HCT116 (cell line): ENCODE results near the gene LEMD1. TPM values are rescaled to one million over a fixed set of nuclear protein-coding genes. Genes with fewer than 3 reads are reported as not detected.

Experiments used
- ATAC-seq: fragments of 200-7000 bp; cut with Tn5 transposase; 2 replicates; pipeline ENCODE4 v1.9.1; 2020; ENCODE audit warnings: mild to moderate bottlenecking, moderate library complexity
- BruUV-seq: library from RNA; stranded (reverse); fragments of 400-500 nt; replicated peaks from 2 replicates; lab custom pipeline; 2021; lab: Mats Ljungman, UMichigan
- CTCF ChIA-PET: fragments of 300-600 bp; sonication (Branson Sonifier 250); formaldehyde crosslinking; loops from one replicate; lab custom pipeline; 2021; ENCODE audit warnings: antibody characterized with exemption; lab: Charles Lee
- POLR2A ChIA-PET: fragments of 300-600, 350-600 bp; sonication (Branson Sonifier 250); formaldehyde crosslinking; loops from one replicate; lab custom pipeline; 2021; ENCODE audit warnings: antibody characterized with exemption; lab: Charles Lee
- RAD21 ChIA-PET, 2 experiments: fragments of 300-600 bp; sonication (Branson Sonifier 250); formaldehyde crosslinking; loops; one replicate each; lab custom pipeline; 2023; ENCODE audit warnings: low total read pairs in 2 of 2; ENCODE audit not compliant: uncharacterized antibody in 2 of 2, unreplicated experiment in 2 of 2, low non-redundant PET in 1 of 2; lab: Charles Lee
- DNase-seq: peaks from one replicate; pipeline ENCODE4 v3.0.0-alpha.2; 2010; ENCODE audit warnings: low read depth, low spot score
- H2AFZ ChIP-seq: fragments of 200-600 bp; shearing (Covaris generic), sonication (generic); 2 replicates; pipeline ENCODE4 v1.6.1; 2017; ENCODE audit warnings: low read depth, mixed run types, mixed read lengths, antibody characterized with exemption, low read length; ENCODE audit not compliant: poor library complexity, severe bottlenecking
- H3K27ac ChIP-seq: 2 replicates; pipeline ENCODE4 v1.5.1; 2012; ENCODE audit warnings: low read depth, low read length
- H3K27me3 ChIP-seq: fragments of 200-600 bp; sonication (generic); 2 replicates; pipeline ENCODE4 v1.6.1; 2016; ENCODE audit warnings: mixed run types, low read length, mixed read lengths; ENCODE audit not compliant: insufficient read depth
- H3K36me3 ChIP-seq, 2 experiments: fragments of 200-500 bp in 1 of 2; fragments of 200-600 bp in 1 of 2; sonication (Bioruptor generic) in 1 of 2; sonication (generic) in 1 of 2; 2 replicates each; pipeline versions ENCODE4 v1.5.1 to v1.6.1; 2014 to 2016; ENCODE audit warnings: low read length in 2 of 2, inconsistent platforms in 1 of 2, mixed read lengths in 1 of 2, mixed run types in 1 of 2; ENCODE audit not compliant: insufficient read depth in 2 of 2, control insufficient read depth in 1 of 2
- H3K4me1 ChIP-seq, 2 experiments: fragments of 200-600 bp in 1 of 2; sonication (generic) in 1 of 2; 2 replicates each; pipeline versions ENCODE4 v1.5.1 to v1.6.1; 2012 to 2017; ENCODE audit warnings: low read length in 2 of 2, inconsistent platforms in 1 of 2, mild to moderate bottlenecking in 1 of 2, mixed read lengths in 1 of 2, mixed run types in 1 of 2, moderate library complexity in 1 of 2; ENCODE audit not compliant: insufficient read depth in 2 of 2, control insufficient read depth in 1 of 2
- H3K4me2 ChIP-seq: fragments of 200-600 bp; sonication (generic); 2 replicates; pipeline ENCODE4 v1.6.1; 2017; ENCODE audit warnings: mixed run types, low read length, mixed read lengths
- H3K4me3 ChIP-seq, 2 experiments: fragments of 200-600 bp in 1 of 2; sonication (generic) in 1 of 2; replicated peaks in 1 of 2; 2 replicates each; pipeline ENCODE4 v1.5.1; 2011 to 2016; ENCODE audit warnings: low read length in 2 of 2, control low read depth in 1 of 2, low read depth in 1 of 2, mild to moderate bottlenecking in 1 of 2, mixed read lengths in 1 of 2, mixed run types in 1 of 2
- H3K79me2 ChIP-seq: fragments of 200-600 bp; sonication (generic); 2 replicates; pipeline ENCODE4 v1.6.1; 2017; ENCODE audit warnings: mild to moderate bottlenecking, mixed run types, low read length, moderate library complexity, mixed read lengths; ENCODE audit not compliant: insufficient read depth
- H3K9ac ChIP-seq: fragments of 200-600 bp; sonication (generic); 2 replicates; pipeline ENCODE4 v1.6.1; 2016; ENCODE audit warnings: low read length, mixed read lengths
- H3K9me2 ChIP-seq: fragments of 200-600 bp; sonication (generic), shearing (Covaris generic); 2 replicates; pipeline ENCODE4 v1.6.1; 2017; ENCODE audit warnings: mixed run types, mild to moderate bottlenecking, moderate library complexity; ENCODE audit not compliant: insufficient read depth
- H3K9me3 ChIP-seq, 2 experiments: fragments of 200-500 bp in 1 of 2; fragments of 200-600 bp in 1 of 2; sonication (Bioruptor generic) in 1 of 2; sonication (generic) in 1 of 2; 2 replicates each; pipeline ENCODE4 v1.6.1; 2014 to 2017; ENCODE audit warnings: low read length in 2 of 2, mixed read lengths in 2 of 2, inconsistent platforms in 1 of 2, low read depth in 1 of 2, mild to moderate bottlenecking in 1 of 2, mixed run types in 1 of 2, moderate library complexity in 1 of 2; ENCODE audit not compliant: control insufficient read depth in 1 of 2, insufficient read depth in 1 of 2
- H4K20me1 ChIP-seq: fragments of 200-600 bp; sonication (generic), shearing (Covaris generic); 2 replicates; pipeline ENCODE4 v1.6.1; 2017; ENCODE audit warnings: mixed run types, mild to moderate bottlenecking, moderate library complexity; ENCODE audit not compliant: insufficient read depth
- CBX3 ChIP-seq: IDR thresholded peaks from 2 replicates; pipeline ENCODE4 v1.6.1; 2012; ENCODE audit warnings: low read depth
- EGR1 ChIP-seq: IDR thresholded peaks from 2 replicates; pipeline ENCODE4 v1.6.1; 2012; ENCODE audit warnings: low read depth
- ELF1 ChIP-seq: IDR thresholded peaks from 2 replicates; pipeline ENCODE4 v1.6.1; 2012; ENCODE audit warnings: low read depth, borderline replicate concordance
- EZH2 ChIP-seq: fragments of 200-600 bp; sonication (generic); IDR thresholded peaks from 2 replicates; pipeline ENCODE4 v1.6.1; 2017; ENCODE audit warnings: antibody characterized with exemption, mixed run types
- EZH2phosphoT487 ChIP-seq: fragments of 200-600 bp; IDR thresholded peaks from 2 replicates; pipeline ENCODE4 v1.6.1; 2018; ENCODE audit warnings: antibody characterized with exemption, borderline replicate concordance
- FOSL1 ChIP-seq: IDR thresholded peaks from 2 replicates; pipeline ENCODE4 v1.6.1; 2012; ENCODE audit warnings: low read depth
- JUND ChIP-seq: IDR thresholded peaks from 2 replicates; pipeline ENCODE4 v1.6.1; 2012
- POLR2AphosphoS5 ChIP-seq: IDR thresholded peaks from 2 replicates; pipeline ENCODE4 v1.6.1; 2011; ENCODE audit warnings: mild to moderate bottlenecking, low read depth, low read length, moderate library complexity
- RAD21 ChIP-seq: IDR thresholded peaks from 2 replicates; pipeline ENCODE4 v1.6.1; 2012; ENCODE audit warnings: low read depth, mild to moderate bottlenecking
- SIN3A ChIP-seq: IDR thresholded peaks from 2 replicates; pipeline ENCODE4 v1.6.1; 2012; ENCODE audit warnings: low read depth
- SP1 ChIP-seq: IDR thresholded peaks from 2 replicates; pipeline ENCODE4 v1.6.1; 2012; ENCODE audit warnings: low read depth
- SRF ChIP-seq: IDR thresholded peaks from 2 replicates; pipeline ENCODE4 v1.6.1; 2012; ENCODE audit warnings: low read depth
- TCF7L2 ChIP-seq: IDR thresholded peaks from 2 replicates; pipeline ENCODE4 v1.7.0; 2011; ENCODE audit warnings: borderline replicate concordance, inconsistent platforms; ENCODE audit not compliant: insufficient read depth, insufficient read length; ENCODE audit errors: extremely low read depth
- YY1 ChIP-seq: IDR thresholded peaks from 2 replicates; pipeline ENCODE4 v1.6.1; 2011; ENCODE audit warnings: low read length, low read depth, moderate library complexity, mild to moderate bottlenecking; ENCODE audit not compliant: insufficient replicate concordance; ENCODE audit errors: extremely low read depth
- ZNF274 ChIP-seq: fragments of 200-500 bp; sonication (Bioruptor generic); IDR thresholded peaks from 2 replicates; pipeline ENCODE4 v1.6.1; 2014; ENCODE audit warnings: mild to moderate bottlenecking, low read depth, low read length, inconsistent platforms
- intact Hi-C: fragments of 100-400 bp; cut with micrococcal nuclease; formaldehyde crosslinking; loops from 2 replicates; pipeline ENCODE4 v1.10.0; 2022
- total RNA-seq: library from RNA; stranded (reverse); gene quantifications from one replicate; pipeline ENCODE4 v1.2.1, GENCODE V29; 2021; ENCODE audit not compliant: unreplicated experiment
- TF ChIP-seq, protein P1 (sequence below): IDR thresholded peaks from 2 replicates; pipeline ENCODE4 v1.6.1; 2012
- TF ChIP-seq, protein P2 (sequence below): IDR thresholded peaks from 2 replicates; pipeline ENCODE4 v1.6.1; 2011; ENCODE audit warnings: mild to moderate bottlenecking, low read length, moderate library complexity; ENCODE audit not compliant: insufficient replicate concordance; ENCODE audit errors: extremely low read depth
- TF ChIP-seq, protein P3 (sequence below): IDR thresholded peaks from 2 replicates; pipeline ENCODE4 v1.6.1; 2012

The LEMD1 gene
- total RNA-seq, 1 experiment from 2014 or later: 11.9 TPM

DNA sequence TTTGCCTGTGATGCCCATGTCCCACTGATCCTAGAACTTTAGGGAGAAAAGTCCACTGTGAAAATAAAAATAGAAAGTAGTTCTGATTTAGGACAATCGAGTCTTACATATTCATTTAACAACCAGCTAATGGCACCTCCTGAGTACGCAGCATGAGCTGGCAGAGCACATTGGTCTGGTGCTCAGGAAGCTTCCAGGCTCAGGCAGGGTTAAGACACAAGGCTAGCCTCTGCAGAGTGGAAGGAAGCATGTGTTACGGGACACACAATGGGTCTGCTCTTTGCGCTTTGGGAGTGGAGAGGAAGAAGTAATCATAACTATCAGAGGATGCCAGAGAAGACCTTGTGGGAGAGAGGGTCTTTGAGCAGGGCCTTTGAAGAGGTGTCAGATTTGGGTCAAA is 61.0 kb downstream of the LEMD1 start:
- Histone ChIP-seq H3K4me3 (no peak overlapping the region), H4K20me1 (no peaks in the 10 kb centered on the region), H3K9ac (no peak overlapping the region), H2AFZ (no peak overlapping the region), H3K27ac (no peak overlapping the region), H3K4me2 (no peak overlapping the region), H3K9me2 (no peaks in the 10 kb centered on the region; the same call in 1 of the 2 replicates), H3K9me3 (no peaks in the 10 kb centered on the region), H3K4me1 (peaks cover 0 to 4% of the 10 kb centered on the region in 2 experiments; a peak in 3 of 4 replicates), H3K27me3 (no peaks in the 10 kb centered on the region), H3K36me3 (no peaks in the 10 kb centered on the region), H3K79me2 (no peaks in the 10 kb centered on the region)
- no peak for DNase-seq
- BruUV-seq: no TSS peak
- ChIA-PET POLR2A (no interaction called here), RAD21 (no interaction called here), CTCF (no interaction called here)
- ATAC-seq: no peak
- TF ChIP-seq YY1 (no peak), CBX3 (no peak), JUND (no peak), SRF (no peak), RAD21 (no peak), ZNF274 (no peak), EZH2 (no peak), ELF1 (no peak), SIN3A (no peak), EGR1 (no peak), SP1 (no peak), TCF7L2 (no peak), FOSL1 (no peak), EZH2phosphoT487 (no peak), POLR2AphosphoS5 (no peak)
- TF ChIP-seq, protein P1, sequence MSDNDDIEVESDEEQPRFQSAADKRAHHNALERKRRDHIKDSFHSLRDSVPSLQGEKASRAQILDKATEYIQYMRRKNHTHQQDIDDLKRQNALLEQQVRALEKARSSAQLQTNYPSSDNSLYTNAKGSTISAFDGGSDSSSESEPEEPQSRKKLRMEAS: no peak
- TF ChIP-seq, protein P2, sequence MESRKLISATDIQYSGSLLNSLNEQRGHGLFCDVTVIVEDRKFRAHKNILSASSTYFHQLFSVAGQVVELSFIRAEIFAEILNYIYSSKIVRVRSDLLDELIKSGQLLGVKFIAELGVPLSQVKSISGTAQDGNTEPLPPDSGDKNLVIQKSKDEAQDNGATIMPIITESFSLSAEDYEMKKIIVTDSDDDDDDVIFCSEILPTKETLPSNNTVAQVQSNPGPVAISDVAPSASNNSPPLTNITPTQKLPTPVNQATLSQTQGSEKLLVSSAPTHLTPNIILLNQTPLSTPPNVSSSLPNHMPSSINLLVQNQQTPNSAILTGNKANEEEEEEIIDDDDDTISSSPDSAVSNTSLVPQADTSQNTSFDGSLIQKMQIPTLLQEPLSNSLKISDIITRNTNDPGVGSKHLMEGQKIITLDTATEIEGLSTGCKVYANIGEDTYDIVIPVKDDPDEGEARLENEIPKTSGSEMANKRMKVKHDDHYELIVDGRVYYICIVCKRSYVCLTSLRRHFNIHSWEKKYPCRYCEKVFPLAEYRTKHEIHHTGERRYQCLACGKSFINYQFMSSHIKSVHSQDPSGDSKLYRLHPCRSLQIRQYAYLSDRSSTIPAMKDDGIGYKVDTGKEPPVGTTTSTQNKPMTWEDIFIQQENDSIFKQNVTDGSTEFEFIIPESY: no peak
- TF ChIP-seq, protein P3, sequence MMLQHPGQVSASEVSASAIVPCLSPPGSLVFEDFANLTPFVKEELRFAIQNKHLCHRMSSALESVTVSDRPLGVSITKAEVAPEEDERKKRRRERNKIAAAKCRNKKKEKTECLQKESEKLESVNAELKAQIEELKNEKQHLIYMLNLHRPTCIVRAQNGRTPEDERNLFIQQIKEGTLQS: no peak
- intact Hi-C loops: no loop called here
